H9 (cell line): ENCODE measurements around the gene USP6NL. TPM values are rescaled to one million over a fixed set of nuclear protein-coding genes. Genes with fewer than 3 reads are reported as not detected.
A peak's percentile ranks its signal among the peaks of the same experiment; 100 is the strongest.

Experiments used
- DNase-seq: peaks from one replicate; pipeline ENCODE4 v3.0.0-alpha.2; 2017
- H2AFZ ChIP-seq: one replicate; pipeline ENCODE4 v1.6.1; 2013; ENCODE audit warnings: mild to moderate bottlenecking, low read length, control low read depth, moderate library complexity
- H2AK5ac ChIP-seq: 2 replicates; pipeline ENCODE4 v1.6.1; 2013; ENCODE audit warnings: low read length, control low read depth, mixed read lengths; ENCODE audit not compliant: insufficient read length
- H2BK120ac ChIP-seq: one replicate; pipeline ENCODE4 v1.6.1; 2013; ENCODE audit warnings: low read depth, mild to moderate bottlenecking, low read length, control low read depth, inconsistent platforms; ENCODE audit not compliant: poor library complexity, severe bottlenecking
- H2BK12ac ChIP-seq: 2 replicates; pipeline ENCODE4 v1.6.1; 2013; ENCODE audit warnings: low read length, control low read depth, mixed read lengths, low read depth; ENCODE audit not compliant: insufficient read length
- H2BK15ac ChIP-seq: 2 replicates; pipeline ENCODE4 v1.6.1; 2013; ENCODE audit warnings: low read depth, low read length, control low read depth
- H2BK20ac ChIP-seq: one replicate; pipeline ENCODE4 v1.6.1; 2013; ENCODE audit warnings: low read depth, mild to moderate bottlenecking, low read length, control low read depth, inconsistent platforms; ENCODE audit not compliant: poor library complexity, severe bottlenecking
- H2BK5ac ChIP-seq: 2 replicates; pipeline ENCODE4 v1.6.1; 2013; ENCODE audit warnings: low read length, control low read depth, mixed read lengths; ENCODE audit not compliant: insufficient read length
- H3K14ac ChIP-seq: 2 replicates; pipeline ENCODE4 v1.6.1; 2013; ENCODE audit warnings: low read length, control low read depth; ENCODE audit not compliant: insufficient read depth
- H3K18ac ChIP-seq: 2 replicates; pipeline ENCODE4 v1.6.1; 2013; ENCODE audit warnings: low read depth, mild to moderate bottlenecking, mixed read lengths, low read length, control low read depth; ENCODE audit not compliant: insufficient read length
- H3K23ac ChIP-seq: 2 replicates; pipeline ENCODE4 v1.6.1; 2013; ENCODE audit warnings: low read length, control low read depth, mixed read lengths, low read depth; ENCODE audit not compliant: insufficient read length
- H3K23me2 ChIP-seq: 2 replicates; pipeline ENCODE4 v1.6.1; 2013; ENCODE audit warnings: low read depth, mild to moderate bottlenecking, mixed read lengths, low read length, control low read depth; ENCODE audit not compliant: insufficient read length, poor library complexity, severe bottlenecking
- H3K27ac ChIP-seq: 2 replicates; pipeline ENCODE4 v1.5.1; 2013; ENCODE audit warnings: low read length, control low read depth, mixed read lengths, low read depth; ENCODE audit not compliant: insufficient read length
- H3K27me3 ChIP-seq: 2 replicates; pipeline ENCODE4 v1.6.1; 2013; ENCODE audit warnings: low read length, control low read depth, inconsistent platforms; ENCODE audit not compliant: insufficient read depth
- H3K4ac ChIP-seq: 2 replicates; pipeline ENCODE4 v1.6.1; 2013; ENCODE audit warnings: low read depth, mild to moderate bottlenecking, control low read depth, inconsistent platforms, low read length, moderate library complexity
- H3K4me1 ChIP-seq: 2 replicates; pipeline ENCODE4 v1.6.1; 2013; ENCODE audit warnings: low read length, control low read depth, inconsistent platforms; ENCODE audit not compliant: insufficient read depth
- H3K4me2 ChIP-seq: 2 replicates; pipeline ENCODE4 v1.6.1; 2013; ENCODE audit warnings: low read length, control low read depth, mixed read lengths; ENCODE audit not compliant: insufficient read length, insufficient read depth
- H3K56ac ChIP-seq: 2 replicates; pipeline ENCODE4 v1.6.1; 2013; ENCODE audit warnings: low read depth, mild to moderate bottlenecking, mixed read lengths, low read length, control low read depth; ENCODE audit not compliant: insufficient read length
- H3K79me1 ChIP-seq: 2 replicates; pipeline ENCODE4 v1.6.1; 2013; ENCODE audit warnings: low read depth, mild to moderate bottlenecking, moderate library complexity, low read length, control low read depth, inconsistent platforms; ENCODE audit not compliant: insufficient read depth, poor library complexity, severe bottlenecking
- H3K79me2 ChIP-seq: 2 replicates; pipeline ENCODE4 v1.6.1; 2013; ENCODE audit warnings: low read length, control low read depth, inconsistent platforms; ENCODE audit not compliant: insufficient read depth
- H3K9ac ChIP-seq: 2 replicates; pipeline ENCODE4 v1.6.1; 2013; ENCODE audit warnings: low read length, control low read depth, mixed read lengths; ENCODE audit not compliant: insufficient read length; ENCODE audit errors: extremely low read depth
- H3K9me3 ChIP-seq: one replicate; pipeline ENCODE4 v1.6.1; 2013; ENCODE audit warnings: low read depth, low read length, inconsistent platforms; ENCODE audit not compliant: control insufficient read depth
- H3T11ph ChIP-seq: one replicate; pipeline ENCODE4 v1.6.1; 2013; ENCODE audit warnings: mild to moderate bottlenecking, low read length, control low read depth, inconsistent platforms
- H4K20me1 ChIP-seq: one replicate; pipeline ENCODE4 v1.6.1; 2013; ENCODE audit not compliant: control insufficient read depth, insufficient read length, insufficient read depth
- H4K5ac ChIP-seq: 2 replicates; pipeline ENCODE4 v1.6.1; 2013; ENCODE audit warnings: low read depth, mild to moderate bottlenecking, mixed read lengths, low read length, control low read depth; ENCODE audit not compliant: insufficient read length
- H4K8ac ChIP-seq: replicated peaks from 2 replicates; pipeline ENCODE4 v1.6.1; 2013; ENCODE audit warnings: low read length, control low read depth, mixed read lengths, low read depth; ENCODE audit not compliant: insufficient read length
- H4K91ac ChIP-seq: 2 replicates; pipeline ENCODE4 v1.6.1; 2013; ENCODE audit warnings: low read depth, mild to moderate bottlenecking, moderate library complexity, mixed read lengths, low read length, control low read depth; ENCODE audit not compliant: insufficient read length
- H3K27ac Mint-ChIP-seq, 3 experiments: 2 replicates in 2 of 3; 3 replicates in 1 of 3; pipeline ENCODE4 v1.8.0; 2020 to 2021; ENCODE audit warnings: mixed read lengths in 3 of 3, mild to moderate bottlenecking in 1 of 3, moderate library complexity in 1 of 3
- H3K27me3 Mint-ChIP-seq: 2 replicates; pipeline ENCODE4 v1.8.0; 2021; ENCODE audit warnings: low read depth, mild to moderate bottlenecking, moderate library complexity, mixed read lengths
- H3K36me3 Mint-ChIP-seq, 3 experiments: 2 replicates in 2 of 3; 3 replicates in 1 of 3; pipeline ENCODE4 v1.8.0; 2020 to 2021; ENCODE audit warnings: low read depth in 3 of 3, mixed read lengths in 3 of 3; ENCODE audit not compliant: insufficient read depth in 1 of 3
- H3K4me1 Mint-ChIP-seq, 2 experiments: 2 replicates each; pipeline ENCODE4 v1.8.0; 2020; ENCODE audit warnings: mixed read lengths in 2 of 2
- H3K4me3 Mint-ChIP-seq, 2 experiments: 2 replicates in 1 of 2; 3 replicates in 1 of 2; pipeline ENCODE4 v1.8.0; 2020 to 2021; ENCODE audit warnings: mild to moderate bottlenecking in 2 of 2, mixed read lengths in 2 of 2, moderate library complexity in 1 of 2
- H3K9me3 Mint-ChIP-seq, 2 experiments: 2 replicates in 1 of 2; 3 replicates in 1 of 2; pipeline ENCODE4 v1.8.0; 2020; ENCODE audit warnings: mild to moderate bottlenecking in 2 of 2, mixed read lengths in 2 of 2, moderate library complexity in 1 of 2
- WGBS: extraction: QIAGEN DNeasy Blood & Tissue Kit; methylation state at CpG from one replicate; pipeline ENCODE4 v1.1.7; 2013; ENCODE audit warnings: missing lambda C conversion rate, low lambda C conversion rate, mixed read lengths; ENCODE audit not compliant: insufficient read length; ENCODE audit errors: extremely low coverage; 5-methylcytosine and 5-hydroxymethylcytosine counted together
- total RNA-seq: library from RNA; stranded (reverse); gene quantifications from 2 replicates; pipeline ENCODE4 v1.2.1, GENCODE V29; 2021
- TF ChIP-seq, protein P1 (sequence below): fragments of 200-600 bp; sonication (generic); conservative IDR thresholded peaks from 3 replicates; pipeline ENCODE4 v1.8.0; 2021; ENCODE audit warnings: antibody characterized with exemption, mild to moderate bottlenecking

The USP6NL gene
- total RNA-seq, 1 experiment from 2014 or later = 28.3 TPM

DNA sequence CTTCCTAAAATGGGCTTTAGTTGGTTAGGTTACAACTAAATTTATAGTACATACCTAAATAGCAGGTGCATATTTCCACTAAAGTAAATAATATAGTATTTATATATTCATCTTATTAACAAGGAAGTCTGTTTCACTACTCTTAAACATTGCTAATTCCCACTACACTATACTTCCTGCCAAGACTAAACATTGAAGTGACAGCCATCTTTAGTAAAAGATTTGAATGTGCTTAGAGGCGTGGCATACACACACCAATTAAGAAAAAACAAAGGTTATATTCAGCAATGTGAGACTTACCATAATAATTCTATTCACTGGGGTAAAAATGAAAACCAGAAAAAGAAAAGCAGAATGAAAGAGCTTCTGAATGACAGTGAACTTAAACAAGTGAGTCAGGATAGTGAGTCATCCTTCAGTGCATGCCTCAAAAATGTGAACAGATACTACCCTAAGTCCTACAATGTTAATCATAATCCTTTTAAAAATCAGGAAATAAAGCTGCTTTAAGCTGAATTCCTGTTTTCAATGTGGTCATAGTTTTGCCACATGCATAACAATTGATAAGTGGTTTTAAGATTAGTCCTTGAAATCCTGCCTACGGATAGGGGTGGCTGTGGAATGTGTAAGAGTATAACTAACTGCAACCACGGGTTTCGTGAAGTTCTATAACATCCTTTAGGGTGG, 59.4 kb downstream of the USP6NL start:
- no peak overlapping the region for H2BK15ac ChIP-seq
- Mint-ChIP-seq H3K4me3 (no peak overlapping the region), H3K27ac (peak overlapping the region in 1 of 3 experiments; percentile 24; a peak in 2 of 7 replicates), H3K27me3 (no peaks in the 10 kb centered on the region), H3K4me1 (peaks cover 26 to 31% of the 10 kb centered on the region in 2 experiments), H3K36me3 (peaks cover 2 to 9% (median 6%) of the 10 kb centered on the region in 3 experiments; a peak in 5 of 7 replicates), H3K9me3 (peaks cover 0 to 6% of the 10 kb centered on the region in 2 experiments; a peak in 2 of 5 replicates)
- H3K27me3 ChIP-seq = no peaks in the 10 kb centered on the region
- no peak overlapping the region for H2BK20ac ChIP-seq
- H3K9ac ChIP-seq = no peak overlapping the region
- no peak overlapping the region for H3K18ac ChIP-seq
- no peak overlapping the region for H2AFZ ChIP-seq
- no peak overlapping the region for H3K14ac ChIP-seq
- no peak overlapping the region for H4K8ac ChIP-seq
- H3K4me2 ChIP-seq = no peak overlapping the region
- no peak overlapping the region for H4K91ac ChIP-seq
- H3K9me3 ChIP-seq = no peaks in the 10 kb centered on the region
- no peak overlapping the region for H3K4ac ChIP-seq
- no peak overlapping the region for H3K27ac ChIP-seq
- no peak overlapping the region for H2AK5ac ChIP-seq
- H3K56ac ChIP-seq = no peak overlapping the region
- no peak overlapping the region for H3K23ac ChIP-seq
- TF ChIP-seq, protein P1, sequence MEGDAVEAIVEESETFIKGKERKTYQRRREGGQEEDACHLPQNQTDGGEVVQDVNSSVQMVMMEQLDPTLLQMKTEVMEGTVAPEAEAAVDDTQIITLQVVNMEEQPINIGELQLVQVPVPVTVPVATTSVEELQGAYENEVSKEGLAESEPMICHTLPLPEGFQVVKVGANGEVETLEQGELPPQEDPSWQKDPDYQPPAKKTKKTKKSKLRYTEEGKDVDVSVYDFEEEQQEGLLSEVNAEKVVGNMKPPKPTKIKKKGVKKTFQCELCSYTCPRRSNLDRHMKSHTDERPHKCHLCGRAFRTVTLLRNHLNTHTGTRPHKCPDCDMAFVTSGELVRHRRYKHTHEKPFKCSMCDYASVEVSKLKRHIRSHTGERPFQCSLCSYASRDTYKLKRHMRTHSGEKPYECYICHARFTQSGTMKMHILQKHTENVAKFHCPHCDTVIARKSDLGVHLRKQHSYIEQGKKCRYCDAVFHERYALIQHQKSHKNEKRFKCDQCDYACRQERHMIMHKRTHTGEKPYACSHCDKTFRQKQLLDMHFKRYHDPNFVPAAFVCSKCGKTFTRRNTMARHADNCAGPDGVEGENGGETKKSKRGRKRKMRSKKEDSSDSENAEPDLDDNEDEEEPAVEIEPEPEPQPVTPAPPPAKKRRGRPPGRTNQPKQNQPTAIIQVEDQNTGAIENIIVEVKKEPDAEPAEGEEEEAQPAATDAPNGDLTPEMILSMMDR = no peak
- H4K20me1 ChIP-seq = no peaks in the 10 kb centered on the region
- no peak overlapping the region for H3T11ph ChIP-seq
- no peaks in the 10 kb centered on the region for H3K4me1 ChIP-seq
- no peak overlapping the region for H2BK12ac ChIP-seq
- no peak overlapping the region for H2BK120ac ChIP-seq
- no peak overlapping the region for H2BK5ac ChIP-seq
- no peak overlapping the region for H4K5ac ChIP-seq
- H3K79me1 ChIP-seq = no peaks in the 10 kb centered on the region
- H3K23me2 ChIP-seq = no peaks in the 10 kb centered on the region
- peaks cover 6% of the 10 kb centered on the region; the same call in 1 of the 2 replicates for H3K79me2 ChIP-seq
- DNase-seq = no peak
- no CpG with 5 or more reads among the region's 4 CpGs for WGBS
